Panc1 (cell line): Measurements from ENCODE around the gene ELANE. TPM values are rescaled to one million over a fixed set of nuclear protein-coding genes. Genes with fewer than 3 reads are reported as not detected.
A peak's percentile ranks its signal among the peaks of the same experiment; 100 is the strongest.

ENCODE experiments used
- ATAC-seq: fragments of 200-7000 bp; cut with Tn5 transposase; 2 replicates; pipeline ENCODE4 v1.9.1; 2020; ENCODE audit warnings: mild to moderate bottlenecking, moderate library complexity
- BruUV-seq: library from RNA; stranded (reverse); fragments of 400-500 nt; replicated peaks from 2 replicates; lab custom pipeline; 2021; lab: Mats Ljungman, UMichigan
- CTCF ChIA-PET: fragments of 300-600 bp; sonication (Branson Sonifier 250); formaldehyde crosslinking; loops from one replicate; lab custom pipeline; 2022; ENCODE audit warnings: antibody characterized with exemption; lab: Charles Lee
- POLR2A ChIA-PET: fragments of 300-600 bp; sonication (Branson Sonifier 250); formaldehyde crosslinking; loops from one replicate; lab custom pipeline; 2022; ENCODE audit warnings: antibody characterized with exemption; lab: Charles Lee
- DNase-seq: peaks from one replicate; pipeline ENCODE4 v3.0.0-alpha.2; 2010; ENCODE audit warnings: low read depth, low spot score
- H3K27ac ChIP-seq: 2 replicates; pipeline ENCODE4 v1.5.1; 2011; ENCODE audit warnings: mild to moderate bottlenecking, low read length, inconsistent platforms
- H3K27me3 ChIP-seq: fragments of 200-500 bp; sonication (Bioruptor generic); 2 replicates; pipeline ENCODE4 v1.6.0; 2014; ENCODE audit warnings: low read length, inconsistent platforms; ENCODE audit not compliant: control insufficient read depth, insufficient read depth
- H3K36me3 ChIP-seq: fragments of 200-500 bp; sonication (Bioruptor generic); 2 replicates; pipeline ENCODE4 v1.5.1; 2014; ENCODE audit warnings: inconsistent platforms, mild to moderate bottlenecking, low read length, moderate library complexity; ENCODE audit not compliant: control insufficient read depth, insufficient read depth
- H3K4me1 ChIP-seq: 2 replicates; pipeline ENCODE4 v1.5.1; 2011; ENCODE audit warnings: inconsistent platforms, mild to moderate bottlenecking, low read length, moderate library complexity; ENCODE audit not compliant: control insufficient read depth, insufficient read depth
- H3K4me3 ChIP-seq, 2 experiments: 2 replicates each; pipeline ENCODE4 v1.5.1; 2011 to 2012; ENCODE audit warnings: low read depth in 2 of 2, low read length in 2 of 2, mild to moderate bottlenecking in 2 of 2, inconsistent platforms in 1 of 2, moderate library complexity in 1 of 2
- H3K9me3 ChIP-seq: fragments of 200-500 bp; sonication (Bioruptor generic); 2 replicates; pipeline ENCODE4 v1.5.1; 2014; ENCODE audit warnings: low read depth, mild to moderate bottlenecking, inconsistent platforms, low read length, moderate library complexity; ENCODE audit not compliant: control insufficient read depth, insufficient read depth
- CTCF ChIP-seq: fragments of 450-650 bp; IDR thresholded peaks from 2 replicates; pipeline ENCODE4 v1.5.1; 2017; ENCODE audit warnings: mild to moderate bottlenecking
- POLR2AphosphoS5 ChIP-seq: IDR thresholded peaks from 2 replicates; pipeline ENCODE4 v1.6.1; 2012; ENCODE audit warnings: mild to moderate bottlenecking, low read depth, low read length, moderate library complexity
- SIN3A ChIP-seq: IDR thresholded peaks from 2 replicates; pipeline ENCODE4 v1.6.1; 2012; ENCODE audit warnings: low read depth, mild to moderate bottlenecking, low read length, moderate library complexity, borderline replicate concordance; ENCODE audit not compliant: insufficient read depth
- TCF7L2 ChIP-seq: IDR thresholded peaks from 2 replicates; pipeline ENCODE4 v1.6.1; 2011; ENCODE audit warnings: mild to moderate bottlenecking, low read depth, low read length, inconsistent platforms
- in situ Hi-C: cut with HindIII; loops from 2 replicates; pipeline ENCODE4 v1.10.0; 2016; ENCODE audit warnings: low sequenced_read_pairs, low pct_unique_long_range_greater_than_20kb
- intact Hi-C: fragments of 100-400 bp; cut with micrococcal nuclease; formaldehyde crosslinking; loops from one replicate; pipeline ENCODE4 v1.10.0; 2022; ENCODE audit not compliant: unreplicated experiment
- total RNA-seq: library from RNA; stranded (reverse); gene quantifications from one replicate; pipeline ENCODE4 v1.2.1, GENCODE V29; 2021; ENCODE audit not compliant: unreplicated experiment
- TF ChIP-seq, protein P1 (sequence below), 2 experiments: IDR thresholded peaks; 2 replicates each; pipeline ENCODE4 v1.6.1; 2011 to 2012; ENCODE audit warnings: low read depth in 2 of 2, control low read depth in 1 of 2, low read length in 1 of 2, mild to moderate bottlenecking in 1 of 2, moderate library complexity in 1 of 2; ENCODE audit not compliant: insufficient read depth in 1 of 2

Gene ELANE
- total RNA-seq, 1 experiment from 2014 or later = 0.57 TPM

DNA sequence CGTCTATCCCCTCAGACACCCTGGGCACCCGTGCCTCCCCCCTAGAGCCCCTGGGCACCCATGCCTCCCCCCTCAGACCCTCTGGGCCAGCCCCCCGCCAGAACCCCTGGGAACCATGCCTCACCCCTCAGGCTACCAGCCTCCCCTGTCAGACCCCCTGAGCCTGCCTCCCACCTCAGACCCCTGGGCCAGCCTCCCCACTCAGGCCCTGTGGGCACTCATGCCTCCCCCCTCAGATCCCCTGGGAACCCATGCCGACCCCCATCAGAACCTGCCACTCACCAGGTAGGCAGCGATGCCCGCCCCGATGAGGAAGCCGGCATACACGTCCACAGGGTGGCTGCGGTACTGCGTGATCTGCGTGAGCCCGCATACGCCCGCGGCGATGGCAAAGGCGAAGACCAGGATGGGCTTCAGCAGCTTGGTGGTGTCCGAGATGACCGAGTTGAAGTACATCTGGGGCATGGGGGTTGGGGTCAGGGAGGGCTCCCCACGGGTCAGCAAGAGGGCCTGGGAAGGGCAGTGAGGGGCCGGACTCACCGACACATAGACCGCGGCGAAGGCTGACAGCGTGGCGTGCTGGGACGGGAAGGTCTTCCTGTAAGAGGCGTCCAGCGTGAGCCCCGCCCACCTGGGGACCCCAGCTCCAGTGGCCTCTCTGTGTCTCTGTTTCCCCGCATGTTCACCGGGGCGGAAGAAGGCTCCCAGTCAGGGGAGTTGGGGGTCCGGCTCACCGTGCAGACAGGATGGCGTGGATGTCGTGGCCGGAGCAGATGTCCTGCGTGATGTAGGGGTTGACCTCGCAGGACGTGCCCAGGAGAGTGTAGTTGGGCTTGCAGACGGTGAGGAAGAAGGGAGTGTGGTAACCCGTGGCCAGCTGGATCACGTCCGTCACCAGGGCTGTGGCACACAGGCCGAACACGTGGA is 37.7 kb upstream of the ELANE start:
- intact Hi-C loops (no loop called here), in situ Hi-C loops (no loop called here)
- ATAC-seq (peak; percentile 7; the same call in 1 of the 2 replicates), DNase-seq (no peak)
- Histone ChIP-seq H3K27me3 (no peaks in the 10 kb centered on the region), H3K27ac (no peak overlapping the region), H3K4me1 (no peaks in the 10 kb centered on the region), H3K9me3 (no peaks in the 10 kb centered on the region), H3K4me3 (no peak overlapping the region), H3K36me3 (no peaks in the 10 kb centered on the region; the same call in 1 of the 2 replicates)
- no TSS peak for BruUV-seq
- TF ChIP-seq, protein P1, sequence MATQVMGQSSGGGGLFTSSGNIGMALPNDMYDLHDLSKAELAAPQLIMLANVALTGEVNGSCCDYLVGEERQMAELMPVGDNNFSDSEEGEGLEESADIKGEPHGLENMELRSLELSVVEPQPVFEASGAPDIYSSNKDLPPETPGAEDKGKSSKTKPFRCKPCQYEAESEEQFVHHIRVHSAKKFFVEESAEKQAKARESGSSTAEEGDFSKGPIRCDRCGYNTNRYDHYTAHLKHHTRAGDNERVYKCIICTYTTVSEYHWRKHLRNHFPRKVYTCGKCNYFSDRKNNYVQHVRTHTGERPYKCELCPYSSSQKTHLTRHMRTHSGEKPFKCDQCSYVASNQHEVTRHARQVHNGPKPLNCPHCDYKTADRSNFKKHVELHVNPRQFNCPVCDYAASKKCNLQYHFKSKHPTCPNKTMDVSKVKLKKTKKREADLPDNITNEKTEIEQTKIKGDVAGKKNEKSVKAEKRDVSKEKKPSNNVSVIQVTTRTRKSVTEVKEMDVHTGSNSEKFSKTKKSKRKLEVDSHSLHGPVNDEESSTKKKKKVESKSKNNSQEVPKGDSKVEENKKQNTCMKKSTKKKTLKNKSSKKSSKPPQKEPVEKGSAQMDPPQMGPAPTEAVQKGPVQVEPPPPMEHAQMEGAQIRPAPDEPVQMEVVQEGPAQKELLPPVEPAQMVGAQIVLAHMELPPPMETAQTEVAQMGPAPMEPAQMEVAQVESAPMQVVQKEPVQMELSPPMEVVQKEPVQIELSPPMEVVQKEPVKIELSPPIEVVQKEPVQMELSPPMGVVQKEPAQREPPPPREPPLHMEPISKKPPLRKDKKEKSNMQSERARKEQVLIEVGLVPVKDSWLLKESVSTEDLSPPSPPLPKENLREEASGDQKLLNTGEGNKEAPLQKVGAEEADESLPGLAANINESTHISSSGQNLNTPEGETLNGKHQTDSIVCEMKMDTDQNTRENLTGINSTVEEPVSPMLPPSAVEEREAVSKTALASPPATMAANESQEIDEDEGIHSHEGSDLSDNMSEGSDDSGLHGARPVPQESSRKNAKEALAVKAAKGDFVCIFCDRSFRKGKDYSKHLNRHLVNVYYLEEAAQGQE (IDR thresholded peaks at IDR 0.05; ENCODE audit: insufficient read depth in 1 of 2, low read depth in 2 of 2, low read length in 1 of 2) = no peak
- TF ChIP-seq CTCF (no peak), POLR2AphosphoS5 (no peak), SIN3A (no peak), TCF7L2 (no peak)
- CTCF ChIA-PET = no interaction called here
- POLR2A ChIA-PET = no interaction called here

GRCh38 chr19:815079-815774 is 36.9 kb upstream of the ELANE start:
- Histone ChIP-seq H3K27ac (no peak overlapping the region), H3K4me3 (no peak overlapping the region), H3K27me3 (no peaks in the 10 kb centered on the region), H3K9me3 (no peaks in the 10 kb centered on the region), H3K36me3 (no peaks in the 10 kb centered on the region; the same call in 1 of the 2 replicates), H3K4me1 (no peaks in the 10 kb centered on the region)
- DNase-seq = no peak
- CTCF ChIA-PET = no interaction called here
- TF ChIP-seq SIN3A (no peak), POLR2AphosphoS5 (no peak), CTCF (no peak), TCF7L2 (no peak)
- TF ChIP-seq, protein P1 (IDR thresholded peaks at IDR 0.05; ENCODE audit: insufficient read depth in 1 of 2, low read depth in 2 of 2, low read length in 1 of 2) = no peak
- in situ Hi-C loops = no loop called here
- POLR2A ChIA-PET = no interaction called here
- no TSS peak for BruUV-seq
- intact Hi-C loops = no loop called here
- ATAC-seq = peak; percentile 8; the same call in 1 of the 2 replicates
